Panc1 (cell line): ENCODE data around the gene RGS6. TPM values are rescaled to one million over a fixed set of nuclear protein-coding genes. Genes with fewer than 3 reads are reported as not detected.

Experiments
- ATAC-seq: fragments of 200-7000 bp; cut with Tn5 transposase; 2 replicates; pipeline ENCODE4 v1.9.1; 2020; ENCODE audit warnings: mild to moderate bottlenecking, moderate library complexity
- BruUV-seq: library from RNA; stranded (reverse); fragments of 400-500 nt; replicated peaks from 2 replicates; lab custom pipeline; 2021; lab: Mats Ljungman, UMichigan
- CTCF ChIA-PET: fragments of 300-600 bp; sonication (Branson Sonifier 250); formaldehyde crosslinking; loops from one replicate; lab custom pipeline; 2022; ENCODE audit warnings: antibody characterized with exemption; lab: Charles Lee
- POLR2A ChIA-PET: fragments of 300-600 bp; sonication (Branson Sonifier 250); formaldehyde crosslinking; loops from one replicate; lab custom pipeline; 2022; ENCODE audit warnings: antibody characterized with exemption; lab: Charles Lee
- DNase-seq: peaks from one replicate; pipeline ENCODE4 v3.0.0-alpha.2; 2010; ENCODE audit warnings: low read depth, low spot score
- H3K27ac ChIP-seq: 2 replicates; pipeline ENCODE4 v1.5.1; 2011; ENCODE audit warnings: mild to moderate bottlenecking, low read length, inconsistent platforms
- H3K27me3 ChIP-seq: fragments of 200-500 bp; sonication (Bioruptor generic); 2 replicates; pipeline ENCODE4 v1.6.0; 2014; ENCODE audit warnings: low read length, inconsistent platforms; ENCODE audit not compliant: control insufficient read depth, insufficient read depth
- H3K36me3 ChIP-seq: fragments of 200-500 bp; sonication (Bioruptor generic); 2 replicates; pipeline ENCODE4 v1.5.1; 2014; ENCODE audit warnings: inconsistent platforms, mild to moderate bottlenecking, low read length, moderate library complexity; ENCODE audit not compliant: control insufficient read depth, insufficient read depth
- H3K4me1 ChIP-seq: 2 replicates; pipeline ENCODE4 v1.5.1; 2011; ENCODE audit warnings: inconsistent platforms, mild to moderate bottlenecking, low read length, moderate library complexity; ENCODE audit not compliant: control insufficient read depth, insufficient read depth
- H3K4me3 ChIP-seq, 2 experiments: 2 replicates each; pipeline ENCODE4 v1.5.1; 2011 to 2012; ENCODE audit warnings: low read depth in 2 of 2, low read length in 2 of 2, mild to moderate bottlenecking in 2 of 2, inconsistent platforms in 1 of 2, moderate library complexity in 1 of 2
- H3K9me3 ChIP-seq: fragments of 200-500 bp; sonication (Bioruptor generic); 2 replicates; pipeline ENCODE4 v1.5.1; 2014; ENCODE audit warnings: low read depth, mild to moderate bottlenecking, inconsistent platforms, low read length, moderate library complexity; ENCODE audit not compliant: control insufficient read depth, insufficient read depth
- CTCF ChIP-seq: fragments of 450-650 bp; IDR thresholded peaks from 2 replicates; pipeline ENCODE4 v1.5.1; 2017; ENCODE audit warnings: mild to moderate bottlenecking
- POLR2AphosphoS5 ChIP-seq: IDR thresholded peaks from 2 replicates; pipeline ENCODE4 v1.6.1; 2012; ENCODE audit warnings: mild to moderate bottlenecking, low read depth, low read length, moderate library complexity
- REST ChIP-seq, 2 experiments: IDR thresholded peaks; 2 replicates each; pipeline ENCODE4 v1.6.1; 2011 to 2012; ENCODE audit warnings: low read depth in 2 of 2, control low read depth in 1 of 2, low read length in 1 of 2, mild to moderate bottlenecking in 1 of 2, moderate library complexity in 1 of 2; ENCODE audit not compliant: insufficient read depth in 1 of 2
- SIN3A ChIP-seq: IDR thresholded peaks from 2 replicates; pipeline ENCODE4 v1.6.1; 2012; ENCODE audit warnings: low read depth, mild to moderate bottlenecking, low read length, moderate library complexity, borderline replicate concordance; ENCODE audit not compliant: insufficient read depth
- TCF7L2 ChIP-seq: IDR thresholded peaks from 2 replicates; pipeline ENCODE4 v1.6.1; 2011; ENCODE audit warnings: mild to moderate bottlenecking, low read depth, low read length, inconsistent platforms
- in situ Hi-C: cut with HindIII; loops from 2 replicates; pipeline ENCODE4 v1.10.0; 2016; ENCODE audit warnings: low sequenced_read_pairs, low pct_unique_long_range_greater_than_20kb
- intact Hi-C: fragments of 100-400 bp; cut with micrococcal nuclease; formaldehyde crosslinking; loops from one replicate; pipeline ENCODE4 v1.10.0; 2022; ENCODE audit not compliant: unreplicated experiment
- total RNA-seq: library from RNA; stranded (reverse); gene quantifications from one replicate; pipeline ENCODE4 v1.2.1, GENCODE V29; 2021; ENCODE audit not compliant: unreplicated experiment

The RGS6 gene
- total RNA-seq, 1 experiment from 2014 or later, result not detected

GRCh38 chr14:72014486-72014885, 82.3 kb downstream of the RGS6 start:
- intact Hi-C loops (no loop called here), in situ Hi-C loops (no loop called here)
- Histone ChIP-seq H3K4me1 (no peaks in the 10 kb centered on the region), H3K27ac (no peak overlapping the region), H3K27me3 (no peaks in the 10 kb centered on the region), H3K9me3 (no peaks in the 10 kb centered on the region), H3K36me3 (no peaks in the 10 kb centered on the region), H3K4me3 (no peak overlapping the region)
- ChIA-PET CTCF (no interaction called here), POLR2A (no interaction called here)
- no peak for DNase-seq
- no peak for ATAC-seq
- BruUV-seq, result no TSS peak
- TF ChIP-seq SIN3A (no peak), POLR2AphosphoS5 (no peak), TCF7L2 (no peak), CTCF (no peak), REST (IDR thresholded peaks at IDR 0.05; ENCODE audit: insufficient read depth in 1 of 2, low read depth in 2 of 2, low read length in 1 of 2) (no peak)

GRCh38 chr14:72017290-72017689, 85.1 kb downstream of the RGS6 start:
- TF ChIP-seq REST (IDR thresholded peaks at IDR 0.05; ENCODE audit: insufficient read depth in 1 of 2, low read depth in 2 of 2, low read length in 1 of 2), result no peak
- TF ChIP-seq SIN3A, result no peak
- TF ChIP-seq CTCF, result no peak
- no peak for TF ChIP-seq POLR2AphosphoS5
- no peak for TF ChIP-seq TCF7L2
- ATAC-seq, result no peak
- intact Hi-C loops (no loop called here), in situ Hi-C loops (no loop called here)
- ChIA-PET CTCF (interaction anchor here (0.5 kb wide), 1 partner anchor 1173 kb away, joined by 6 read pairs; no protein-coding TSS in a partner anchor), POLR2A (no interaction called here)
- H3K27me3 ChIP-seq, result no peaks in the 10 kb centered on the region
- no TSS peak for BruUV-seq
- no peak overlapping the region for H3K4me3 ChIP-seq
- no peak overlapping the region for H3K27ac ChIP-seq
- no peaks in the 10 kb centered on the region for H3K36me3 ChIP-seq
- no peaks in the 10 kb centered on the region for H3K9me3 ChIP-seq
- DNase-seq, result no peak
- no peaks in the 10 kb centered on the region for H3K4me1 ChIP-seq
